HCT116 (cell line): ENCODE data around the gene PSME3IP1. TPM values are rescaled to one million over a fixed set of nuclear protein-coding genes. Genes with fewer than 3 reads are reported as not detected.

ENCODE experiments used
- ATAC-seq: fragments of 200-7000 bp; cut with Tn5 transposase; 2 replicates; pipeline ENCODE4 v1.9.1; 2020; ENCODE audit warnings: mild to moderate bottlenecking, moderate library complexity
- BruUV-seq: library from RNA; stranded (reverse); fragments of 400-500 nt; replicated peaks from 2 replicates; lab custom pipeline; 2021; lab: Mats Ljungman, UMichigan
- CTCF ChIA-PET: fragments of 300-600 bp; sonication (Branson Sonifier 250); formaldehyde crosslinking; loops from one replicate; lab custom pipeline; 2021; ENCODE audit warnings: antibody characterized with exemption; lab: Charles Lee
- POLR2A ChIA-PET: fragments of 300-600, 350-600 bp; sonication (Branson Sonifier 250); formaldehyde crosslinking; loops from one replicate; lab custom pipeline; 2021; ENCODE audit warnings: antibody characterized with exemption; lab: Charles Lee
- RAD21 ChIA-PET, 2 experiments: fragments of 300-600 bp; sonication (Branson Sonifier 250); formaldehyde crosslinking; loops; one replicate each; lab custom pipeline; 2023; ENCODE audit warnings: low total read pairs in 2 of 2; ENCODE audit not compliant: uncharacterized antibody in 2 of 2, unreplicated experiment in 2 of 2, low non-redundant PET in 1 of 2; lab: Charles Lee
- DNase-seq: peaks from one replicate; pipeline ENCODE4 v3.0.0-alpha.2; 2010; ENCODE audit warnings: low read depth, low spot score
- H2AFZ ChIP-seq: fragments of 200-600 bp; shearing (Covaris generic), sonication (generic); 2 replicates; pipeline ENCODE4 v1.6.1; 2017; ENCODE audit warnings: low read depth, mixed run types, mixed read lengths, antibody characterized with exemption, low read length; ENCODE audit not compliant: poor library complexity, severe bottlenecking
- H3K27ac ChIP-seq: 2 replicates; pipeline ENCODE4 v1.5.1; 2012; ENCODE audit warnings: low read depth, low read length
- H3K27me3 ChIP-seq: fragments of 200-600 bp; sonication (generic); 2 replicates; pipeline ENCODE4 v1.6.1; 2016; ENCODE audit warnings: mixed run types, low read length, mixed read lengths; ENCODE audit not compliant: insufficient read depth
- H3K36me3 ChIP-seq, 2 experiments: fragments of 200-500 bp in 1 of 2; fragments of 200-600 bp in 1 of 2; sonication (Bioruptor generic) in 1 of 2; sonication (generic) in 1 of 2; 2 replicates each; pipeline versions ENCODE4 v1.5.1 to v1.6.1; 2014 to 2016; ENCODE audit warnings: low read length in 2 of 2, inconsistent platforms in 1 of 2, mixed read lengths in 1 of 2, mixed run types in 1 of 2; ENCODE audit not compliant: insufficient read depth in 2 of 2, control insufficient read depth in 1 of 2
- H3K4me1 ChIP-seq, 2 experiments: fragments of 200-600 bp in 1 of 2; sonication (generic) in 1 of 2; 2 replicates each; pipeline versions ENCODE4 v1.5.1 to v1.6.1; 2012 to 2017; ENCODE audit warnings: low read length in 2 of 2, inconsistent platforms in 1 of 2, mild to moderate bottlenecking in 1 of 2, mixed read lengths in 1 of 2, mixed run types in 1 of 2, moderate library complexity in 1 of 2; ENCODE audit not compliant: insufficient read depth in 2 of 2, control insufficient read depth in 1 of 2
- H3K4me2 ChIP-seq: fragments of 200-600 bp; sonication (generic); 2 replicates; pipeline ENCODE4 v1.6.1; 2017; ENCODE audit warnings: mixed run types, low read length, mixed read lengths
- H3K4me3 ChIP-seq, 2 experiments: fragments of 200-600 bp in 1 of 2; sonication (generic) in 1 of 2; replicated peaks in 1 of 2; 2 replicates each; pipeline ENCODE4 v1.5.1; 2011 to 2016; ENCODE audit warnings: low read length in 2 of 2, control low read depth in 1 of 2, low read depth in 1 of 2, mild to moderate bottlenecking in 1 of 2, mixed read lengths in 1 of 2, mixed run types in 1 of 2
- H3K79me2 ChIP-seq: fragments of 200-600 bp; sonication (generic); 2 replicates; pipeline ENCODE4 v1.6.1; 2017; ENCODE audit warnings: mild to moderate bottlenecking, mixed run types, low read length, moderate library complexity, mixed read lengths; ENCODE audit not compliant: insufficient read depth
- H3K9ac ChIP-seq: fragments of 200-600 bp; sonication (generic); 2 replicates; pipeline ENCODE4 v1.6.1; 2016; ENCODE audit warnings: low read length, mixed read lengths
- H3K9me2 ChIP-seq: fragments of 200-600 bp; sonication (generic), shearing (Covaris generic); 2 replicates; pipeline ENCODE4 v1.6.1; 2017; ENCODE audit warnings: mixed run types, mild to moderate bottlenecking, moderate library complexity; ENCODE audit not compliant: insufficient read depth
- H3K9me3 ChIP-seq, 2 experiments: fragments of 200-500 bp in 1 of 2; fragments of 200-600 bp in 1 of 2; sonication (Bioruptor generic) in 1 of 2; sonication (generic) in 1 of 2; 2 replicates each; pipeline ENCODE4 v1.6.1; 2014 to 2017; ENCODE audit warnings: low read length in 2 of 2, mixed read lengths in 2 of 2, inconsistent platforms in 1 of 2, low read depth in 1 of 2, mild to moderate bottlenecking in 1 of 2, mixed run types in 1 of 2, moderate library complexity in 1 of 2; ENCODE audit not compliant: control insufficient read depth in 1 of 2, insufficient read depth in 1 of 2
- H4K20me1 ChIP-seq: fragments of 200-600 bp; sonication (generic), shearing (Covaris generic); 2 replicates; pipeline ENCODE4 v1.6.1; 2017; ENCODE audit warnings: mixed run types, mild to moderate bottlenecking, moderate library complexity; ENCODE audit not compliant: insufficient read depth
- CBX3 ChIP-seq: IDR thresholded peaks from 2 replicates; pipeline ENCODE4 v1.6.1; 2012; ENCODE audit warnings: low read depth
- CEBPB ChIP-seq: IDR thresholded peaks from 2 replicates; pipeline ENCODE4 v1.6.1; 2012; ENCODE audit warnings: low read depth
- EGR1 ChIP-seq: IDR thresholded peaks from 2 replicates; pipeline ENCODE4 v1.6.1; 2012; ENCODE audit warnings: low read depth
- ELF1 ChIP-seq: IDR thresholded peaks from 2 replicates; pipeline ENCODE4 v1.6.1; 2012; ENCODE audit warnings: low read depth, borderline replicate concordance
- EZH2 ChIP-seq: fragments of 200-600 bp; sonication (generic); IDR thresholded peaks from 2 replicates; pipeline ENCODE4 v1.6.1; 2017; ENCODE audit warnings: antibody characterized with exemption, mixed run types
- EZH2phosphoT487 ChIP-seq: fragments of 200-600 bp; IDR thresholded peaks from 2 replicates; pipeline ENCODE4 v1.6.1; 2018; ENCODE audit warnings: antibody characterized with exemption, borderline replicate concordance
- JUND ChIP-seq: IDR thresholded peaks from 2 replicates; pipeline ENCODE4 v1.6.1; 2012
- POLR2A ChIP-seq: IDR thresholded peaks from 2 replicates; pipeline ENCODE4 v1.7.0; 2011; ENCODE audit warnings: borderline replicate concordance; ENCODE audit not compliant: insufficient read depth, insufficient read length; ENCODE audit errors: extremely low read depth
- POLR2AphosphoS5 ChIP-seq: IDR thresholded peaks from 2 replicates; pipeline ENCODE4 v1.6.1; 2011; ENCODE audit warnings: mild to moderate bottlenecking, low read depth, low read length, moderate library complexity
- SIN3A ChIP-seq: IDR thresholded peaks from 2 replicates; pipeline ENCODE4 v1.6.1; 2012; ENCODE audit warnings: low read depth
- SP1 ChIP-seq: IDR thresholded peaks from 2 replicates; pipeline ENCODE4 v1.6.1; 2012; ENCODE audit warnings: low read depth
- TCF7L2 ChIP-seq: IDR thresholded peaks from 2 replicates; pipeline ENCODE4 v1.7.0; 2011; ENCODE audit warnings: borderline replicate concordance, inconsistent platforms; ENCODE audit not compliant: insufficient read depth, insufficient read length; ENCODE audit errors: extremely low read depth
- ZFX ChIP-seq: fragments of 450-650 bp; IDR thresholded peaks from 2 replicates; pipeline ENCODE4 v1.6.1; 2017
- ZNF274 ChIP-seq: fragments of 200-500 bp; sonication (Bioruptor generic); IDR thresholded peaks from 2 replicates; pipeline ENCODE4 v1.6.1; 2014; ENCODE audit warnings: mild to moderate bottlenecking, low read depth, low read length, inconsistent platforms
- intact Hi-C: fragments of 100-400 bp; cut with micrococcal nuclease; formaldehyde crosslinking; loops from 2 replicates; pipeline ENCODE4 v1.10.0; 2022
- total RNA-seq: library from RNA; stranded (reverse); gene quantifications from one replicate; pipeline ENCODE4 v1.2.1, GENCODE V29; 2021; ENCODE audit not compliant: unreplicated experiment
- TF ChIP-seq, protein P1 (sequence below): IDR thresholded peaks from 2 replicates; pipeline ENCODE4 v1.6.1; 2012
- TF ChIP-seq, protein P2 (sequence below): IDR thresholded peaks from 2 replicates; pipeline ENCODE4 v1.6.1; 2012
- TF ChIP-seq, protein P3 (sequence below): IDR thresholded peaks from 2 replicates; pipeline ENCODE4 v1.6.1; 2012; ENCODE audit warnings: low read depth
- TF ChIP-seq, protein P4 (sequence below), 3 experiments: fragments of 200-600 bp in 1 of 3; sonication (generic) in 1 of 3; IDR thresholded peaks in 2 of 3; conservative IDR thresholded peaks in 1 of 3; 2 replicates each; pipeline ENCODE4 v1.5.1; 2012 to 2017; ENCODE audit warnings: low read depth in 2 of 3, low read length in 2 of 3, antibody characterized with exemption in 1 of 3, borderline replicate concordance in 1 of 3, control low read depth in 1 of 3, mild to moderate bottlenecking in 1 of 3, mixed read lengths in 1 of 3, mixed run types in 1 of 3, moderate library complexity in 1 of 3; ENCODE audit not compliant: insufficient read depth in 1 of 3
- TF ChIP-seq, protein P5 (sequence below): IDR thresholded peaks from 2 replicates; pipeline ENCODE4 v1.6.1; 2011; ENCODE audit warnings: mild to moderate bottlenecking, low read length, moderate library complexity; ENCODE audit not compliant: insufficient replicate concordance; ENCODE audit errors: extremely low read depth

Gene PSME3IP1
- total RNA-seq, 1 experiment from 2014 or later, result 88.5 TPM

DNA sequence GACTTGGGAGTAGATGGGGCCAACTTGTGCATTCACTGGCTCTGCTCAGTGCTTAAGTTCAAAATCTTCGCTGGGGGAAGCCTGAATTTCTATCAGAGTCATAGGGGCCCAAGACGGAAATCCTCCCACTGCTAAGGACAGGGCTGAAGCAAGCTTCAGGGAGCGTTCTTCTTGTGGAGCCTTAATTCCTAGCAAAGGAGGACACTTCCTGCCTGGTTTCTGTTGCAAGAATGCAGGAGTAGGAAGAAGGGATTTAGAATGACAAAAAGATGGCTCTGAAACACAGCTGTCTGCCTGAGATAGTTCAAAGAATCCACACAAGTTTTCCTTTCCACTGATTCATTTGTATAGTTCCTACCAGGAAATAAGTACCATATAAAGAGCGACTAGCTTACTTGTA, 26.4 kb downstream of the PSME3IP1 start:
- no peak overlapping the region for H3K9ac ChIP-seq
- ChIA-PET RAD21 (no interaction called here), CTCF (no interaction called here), POLR2A (no interaction called here)
- no TSS peak for BruUV-seq
- peaks cover 30 to 39% of the 10 kb centered on the region in 2 experiments for H3K36me3 ChIP-seq
- H2AFZ ChIP-seq, result no peak overlapping the region
- no peak overlapping the region for H3K4me2 ChIP-seq
- no peaks in the 10 kb centered on the region for H3K9me3 ChIP-seq
- no peak for DNase-seq
- H3K4me3 ChIP-seq, result no peak overlapping the region
- no peaks in the 10 kb centered on the region for H3K9me2 ChIP-seq
- no peaks in the 10 kb centered on the region for H3K4me1 ChIP-seq
- TF ChIP-seq CBX3 (no peak), POLR2AphosphoS5 (no peak), POLR2A (no peak), SP1 (no peak), TCF7L2 (no peak), CEBPB (no peak), EZH2phosphoT487 (no peak), SIN3A (no peak), EZH2 (no peak), ZFX (no peak), ELF1 (no peak), JUND (no peak), EGR1 (no peak), ZNF274 (no peak)
- TF ChIP-seq, protein P1, sequence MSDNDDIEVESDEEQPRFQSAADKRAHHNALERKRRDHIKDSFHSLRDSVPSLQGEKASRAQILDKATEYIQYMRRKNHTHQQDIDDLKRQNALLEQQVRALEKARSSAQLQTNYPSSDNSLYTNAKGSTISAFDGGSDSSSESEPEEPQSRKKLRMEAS, result no peak
- TF ChIP-seq, protein P2, sequence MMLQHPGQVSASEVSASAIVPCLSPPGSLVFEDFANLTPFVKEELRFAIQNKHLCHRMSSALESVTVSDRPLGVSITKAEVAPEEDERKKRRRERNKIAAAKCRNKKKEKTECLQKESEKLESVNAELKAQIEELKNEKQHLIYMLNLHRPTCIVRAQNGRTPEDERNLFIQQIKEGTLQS, result no peak
- TF ChIP-seq, protein P3, sequence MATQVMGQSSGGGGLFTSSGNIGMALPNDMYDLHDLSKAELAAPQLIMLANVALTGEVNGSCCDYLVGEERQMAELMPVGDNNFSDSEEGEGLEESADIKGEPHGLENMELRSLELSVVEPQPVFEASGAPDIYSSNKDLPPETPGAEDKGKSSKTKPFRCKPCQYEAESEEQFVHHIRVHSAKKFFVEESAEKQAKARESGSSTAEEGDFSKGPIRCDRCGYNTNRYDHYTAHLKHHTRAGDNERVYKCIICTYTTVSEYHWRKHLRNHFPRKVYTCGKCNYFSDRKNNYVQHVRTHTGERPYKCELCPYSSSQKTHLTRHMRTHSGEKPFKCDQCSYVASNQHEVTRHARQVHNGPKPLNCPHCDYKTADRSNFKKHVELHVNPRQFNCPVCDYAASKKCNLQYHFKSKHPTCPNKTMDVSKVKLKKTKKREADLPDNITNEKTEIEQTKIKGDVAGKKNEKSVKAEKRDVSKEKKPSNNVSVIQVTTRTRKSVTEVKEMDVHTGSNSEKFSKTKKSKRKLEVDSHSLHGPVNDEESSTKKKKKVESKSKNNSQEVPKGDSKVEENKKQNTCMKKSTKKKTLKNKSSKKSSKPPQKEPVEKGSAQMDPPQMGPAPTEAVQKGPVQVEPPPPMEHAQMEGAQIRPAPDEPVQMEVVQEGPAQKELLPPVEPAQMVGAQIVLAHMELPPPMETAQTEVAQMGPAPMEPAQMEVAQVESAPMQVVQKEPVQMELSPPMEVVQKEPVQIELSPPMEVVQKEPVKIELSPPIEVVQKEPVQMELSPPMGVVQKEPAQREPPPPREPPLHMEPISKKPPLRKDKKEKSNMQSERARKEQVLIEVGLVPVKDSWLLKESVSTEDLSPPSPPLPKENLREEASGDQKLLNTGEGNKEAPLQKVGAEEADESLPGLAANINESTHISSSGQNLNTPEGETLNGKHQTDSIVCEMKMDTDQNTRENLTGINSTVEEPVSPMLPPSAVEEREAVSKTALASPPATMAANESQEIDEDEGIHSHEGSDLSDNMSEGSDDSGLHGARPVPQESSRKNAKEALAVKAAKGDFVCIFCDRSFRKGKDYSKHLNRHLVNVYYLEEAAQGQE, result no peak
- TF ChIP-seq, protein P4, sequence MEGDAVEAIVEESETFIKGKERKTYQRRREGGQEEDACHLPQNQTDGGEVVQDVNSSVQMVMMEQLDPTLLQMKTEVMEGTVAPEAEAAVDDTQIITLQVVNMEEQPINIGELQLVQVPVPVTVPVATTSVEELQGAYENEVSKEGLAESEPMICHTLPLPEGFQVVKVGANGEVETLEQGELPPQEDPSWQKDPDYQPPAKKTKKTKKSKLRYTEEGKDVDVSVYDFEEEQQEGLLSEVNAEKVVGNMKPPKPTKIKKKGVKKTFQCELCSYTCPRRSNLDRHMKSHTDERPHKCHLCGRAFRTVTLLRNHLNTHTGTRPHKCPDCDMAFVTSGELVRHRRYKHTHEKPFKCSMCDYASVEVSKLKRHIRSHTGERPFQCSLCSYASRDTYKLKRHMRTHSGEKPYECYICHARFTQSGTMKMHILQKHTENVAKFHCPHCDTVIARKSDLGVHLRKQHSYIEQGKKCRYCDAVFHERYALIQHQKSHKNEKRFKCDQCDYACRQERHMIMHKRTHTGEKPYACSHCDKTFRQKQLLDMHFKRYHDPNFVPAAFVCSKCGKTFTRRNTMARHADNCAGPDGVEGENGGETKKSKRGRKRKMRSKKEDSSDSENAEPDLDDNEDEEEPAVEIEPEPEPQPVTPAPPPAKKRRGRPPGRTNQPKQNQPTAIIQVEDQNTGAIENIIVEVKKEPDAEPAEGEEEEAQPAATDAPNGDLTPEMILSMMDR (IDR thresholded peaks at IDR 0.05 in 2 of 3, conservative IDR thresholded peaks at IDR 0.05 in 1 of 3; ENCODE audit: borderline replicate concordance in 1 of 3, insufficient read depth in 1 of 3, low read depth in 2 of 3, low read length in 2 of 3), result no peak
- TF ChIP-seq, protein P5, sequence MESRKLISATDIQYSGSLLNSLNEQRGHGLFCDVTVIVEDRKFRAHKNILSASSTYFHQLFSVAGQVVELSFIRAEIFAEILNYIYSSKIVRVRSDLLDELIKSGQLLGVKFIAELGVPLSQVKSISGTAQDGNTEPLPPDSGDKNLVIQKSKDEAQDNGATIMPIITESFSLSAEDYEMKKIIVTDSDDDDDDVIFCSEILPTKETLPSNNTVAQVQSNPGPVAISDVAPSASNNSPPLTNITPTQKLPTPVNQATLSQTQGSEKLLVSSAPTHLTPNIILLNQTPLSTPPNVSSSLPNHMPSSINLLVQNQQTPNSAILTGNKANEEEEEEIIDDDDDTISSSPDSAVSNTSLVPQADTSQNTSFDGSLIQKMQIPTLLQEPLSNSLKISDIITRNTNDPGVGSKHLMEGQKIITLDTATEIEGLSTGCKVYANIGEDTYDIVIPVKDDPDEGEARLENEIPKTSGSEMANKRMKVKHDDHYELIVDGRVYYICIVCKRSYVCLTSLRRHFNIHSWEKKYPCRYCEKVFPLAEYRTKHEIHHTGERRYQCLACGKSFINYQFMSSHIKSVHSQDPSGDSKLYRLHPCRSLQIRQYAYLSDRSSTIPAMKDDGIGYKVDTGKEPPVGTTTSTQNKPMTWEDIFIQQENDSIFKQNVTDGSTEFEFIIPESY, result no peak
- no peaks in the 10 kb centered on the region for H3K79me2 ChIP-seq
- H4K20me1 ChIP-seq, result no peaks in the 10 kb centered on the region
- H3K27me3 ChIP-seq, result no peaks in the 10 kb centered on the region
- ATAC-seq, result no peak
- no peak overlapping the region for H3K27ac ChIP-seq
- intact Hi-C loops, result no loop called here
